Thyroid gland (tissue), 4 donors: ENCODE results near the gene SH3D19. TPM values are rescaled to one million over a fixed set of nuclear protein-coding genes. Genes with fewer than 3 reads are reported as not detected.

Source experiments
- DNase-seq, 2 donors: peaks; one replicate each; pipeline ENCODE4 v3.0.0-alpha.2; 2019
- H3K27ac ChIP-seq, 3 donors: fragments of 200-600 bp; sonication (generic); 1 replicate in 2 of 3; 2 replicates in 1 of 3; pipeline ENCODE4 v1.5.1; 2016 to 2019; ENCODE audit warnings: mild to moderate bottlenecking in 1 of 3, moderate library complexity in 1 of 3
- H3K27me3 ChIP-seq: fragments of 200-600 bp; sonication (generic); one replicate; pipeline ENCODE4 v1.5.1; 2019
- H3K36me3 ChIP-seq, 2 donors: fragments of 200-600 bp; sonication (generic); one replicate each; pipeline ENCODE4 v1.5.1; 2016 to 2019
- H3K4me1 ChIP-seq, 2 donors: fragments of 200-600 bp; sonication (generic); one replicate each; pipeline ENCODE4 v1.5.1; 2017 to 2019
- H3K4me3 ChIP-seq, 3 donors: fragments of 200-600 bp; sonication (generic); replicated peaks in 1 of 3; 1 replicate in 2 of 3; 2 replicates in 1 of 3; pipeline ENCODE4 v1.5.1; 2016; ENCODE audit warnings: mild to moderate bottlenecking in 1 of 3
- H3K9me3 ChIP-seq: fragments of 200-600 bp; sonication (generic); one replicate; pipeline ENCODE4 v1.5.1; 2017
- CTCF ChIP-seq, 6 experiments: fragments of 200-600 bp in 3 of 6; fragments of 450-650 bp in 3 of 6; sonication (generic) in 3 of 6; IDR thresholded peaks; one replicate each; pipeline ENCODE4 v1.5.1; 2016 to 2019; ENCODE audit warnings: antibody characterized with exemption in 6 of 6, mild to moderate bottlenecking in 2 of 6, inconsistent platforms in 1 of 6, moderate library complexity in 1 of 6
- POLR2A ChIP-seq, 2 donors: fragments of 450-650 bp; IDR thresholded peaks; one replicate each; pipeline ENCODE4 v1.6.1; 2017; ENCODE audit warnings: antibody characterized with exemption in 2 of 2, mild to moderate bottlenecking in 2 of 2, moderate library complexity in 1 of 2
- WGBS, 2 donors: methylation state at CpG; one replicate each; pipeline ENCODE4 v1.1.5; 2017; 5-methylcytosine and 5-hydroxymethylcytosine counted together
- intact Hi-C: fragments of 100-400 bp; cut with DNase I; formaldehyde crosslinking; loops from one replicate; pipeline ENCODE4 v1.15.1; 2023
- total RNA-seq, 4 donors: library from RNA; depleted of rRNA; stranded (reverse); fragments of >200 nt; gene quantifications; one replicate each; pipeline ENCODE4 v1.2.3, GENCODE V29; 2016

SH3D19 gene
- total RNA-seq, 4 donors from 2014 or later, result 82.0 to 143 (median 113) TPM

GRCh38 chr4:151344948-151345347 is 19.5 kb upstream of the SH3D19 start:
- intact Hi-C loops, result no loop called here
- Histone ChIP-seq H3K27me3 (no peaks in the 10 kb centered on the region), H3K27ac (no peak overlapping the region), H3K4me3 (no peak overlapping the region), H3K9me3 (no peaks in the 10 kb centered on the region), H3K4me1 (no peaks in the 10 kb centered on the region), H3K36me3 (no peaks in the 10 kb centered on the region)
- DNase-seq, result no peak
- WGBS, 2 donors, result 98 to 100% methylated on average over 2 of the region's 2 CpGs
- TF ChIP-seq POLR2A (IDR thresholded peaks at IDR 0.05), result no peak
- TF ChIP-seq CTCF (IDR thresholded peaks at IDR 0.05), result no peak

- H3K27me3 ChIP-seq, result no peaks in the 10 kb centered on the region
- H3K36me3 ChIP-seq, result no peaks in the 10 kb centered on the region
- no peak overlapping the region for H3K27ac ChIP-seq
- H3K4me3 ChIP-seq, result no peak overlapping the region
- TF ChIP-seq CTCF (IDR thresholded peaks at IDR 0.05) (no peak), POLR2A (IDR thresholded peaks at IDR 0.05) (no peak)
- no peak for DNase-seq
- WGBS, 2 donors, result 91 to 94% methylated on average over 5 of the region's 5 CpGs
- H3K4me1 ChIP-seq, result no peaks in the 10 kb centered on the region
- H3K9me3 ChIP-seq, result no peaks in the 10 kb centered on the region
- intact Hi-C loops, result no loop called here
These were observed 15.5 kb upstream of the SH3D19 start for GRCh38 chr4:151340751-151341385.

- no peak for TF ChIP-seq CTCF (IDR thresholded peaks at IDR 0.05)
- no peak for TF ChIP-seq POLR2A (IDR thresholded peaks at IDR 0.05)
- intact Hi-C loops, result no loop called here
- Histone ChIP-seq H3K4me3 (no peak overlapping the region), H3K4me1 (no peaks in the 10 kb centered on the region), H3K27me3 (no peaks in the 10 kb centered on the region), H3K9me3 (no peaks in the 10 kb centered on the region), H3K27ac (no peak overlapping the region), H3K36me3 (no peaks in the 10 kb centered on the region)
- no peak for DNase-seq
- WGBS, 2 donors, result 96 to 97% methylated on average over 2 of the region's 2 CpGs
These were observed 14.1 kb upstream of the SH3D19 start for GRCh38 chr4:151339467-151339866.

- peaks cover 3% of the 10 kb centered on the region in 2 donors for H3K4me1 ChIP-seq
- no peaks in the 10 kb centered on the region for H3K27me3 ChIP-seq
- no peaks in the 10 kb centered on the region for H3K9me3 ChIP-seq
- 80 to 84% methylated on average over 1 of the region's 1 CpG for WGBS, 2 donors
- no peak for TF ChIP-seq POLR2A (IDR thresholded peaks at IDR 0.05)
- no peak for TF ChIP-seq CTCF (IDR thresholded peaks at IDR 0.05)
- no peak overlapping the region for H3K27ac ChIP-seq
- no peaks in the 10 kb centered on the region for H3K36me3 ChIP-seq
- no peak for DNase-seq
- no peak overlapping the region for H3K4me3 ChIP-seq
- intact Hi-C loops, result no loop called here
These were observed 6.1 kb upstream of the SH3D19 start for GRCh38 chr4:151331276-151332042.
